Fibroblast of skin of back (primary cell): Measurements from ENCODE around the gene SND1.

Source experiments
- DNase-seq: peaks from one replicate; pipeline ENCODE4 v3.0.0-alpha.2; 2013

SND1 gene

GRCh38 chr7:127807829-127808228 lies 155.8 kb downstream of the SND1 start:
- DNase-seq: no peak

DNA sequence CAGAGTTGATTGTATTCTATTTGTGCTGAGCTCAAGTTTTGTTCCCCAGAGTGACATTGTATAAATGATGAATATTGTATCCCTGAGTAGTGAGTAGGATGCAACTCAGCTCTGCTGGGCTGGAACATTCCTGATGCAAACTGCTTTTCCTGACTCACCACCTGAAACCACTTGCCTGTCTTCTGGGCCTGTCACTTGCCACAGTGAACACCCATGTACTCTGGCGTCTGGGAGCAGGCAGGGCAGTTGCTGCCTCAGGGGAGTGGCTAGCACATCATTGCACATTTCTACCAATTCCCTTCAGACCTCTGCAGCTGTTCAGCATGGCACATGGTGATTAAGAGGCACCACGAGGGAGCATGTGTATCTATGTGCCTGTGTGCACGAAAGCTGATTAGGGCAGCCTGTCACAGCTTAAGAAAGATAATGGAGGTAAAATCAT lies 157.3 kb downstream of the SND1 start:
- peak; percentile 68 for DNase-seq

GRCh38 chr7:127810113-127810512 lies 158.1 kb downstream of the SND1 start:
- no peak for DNase-seq

DNA sequence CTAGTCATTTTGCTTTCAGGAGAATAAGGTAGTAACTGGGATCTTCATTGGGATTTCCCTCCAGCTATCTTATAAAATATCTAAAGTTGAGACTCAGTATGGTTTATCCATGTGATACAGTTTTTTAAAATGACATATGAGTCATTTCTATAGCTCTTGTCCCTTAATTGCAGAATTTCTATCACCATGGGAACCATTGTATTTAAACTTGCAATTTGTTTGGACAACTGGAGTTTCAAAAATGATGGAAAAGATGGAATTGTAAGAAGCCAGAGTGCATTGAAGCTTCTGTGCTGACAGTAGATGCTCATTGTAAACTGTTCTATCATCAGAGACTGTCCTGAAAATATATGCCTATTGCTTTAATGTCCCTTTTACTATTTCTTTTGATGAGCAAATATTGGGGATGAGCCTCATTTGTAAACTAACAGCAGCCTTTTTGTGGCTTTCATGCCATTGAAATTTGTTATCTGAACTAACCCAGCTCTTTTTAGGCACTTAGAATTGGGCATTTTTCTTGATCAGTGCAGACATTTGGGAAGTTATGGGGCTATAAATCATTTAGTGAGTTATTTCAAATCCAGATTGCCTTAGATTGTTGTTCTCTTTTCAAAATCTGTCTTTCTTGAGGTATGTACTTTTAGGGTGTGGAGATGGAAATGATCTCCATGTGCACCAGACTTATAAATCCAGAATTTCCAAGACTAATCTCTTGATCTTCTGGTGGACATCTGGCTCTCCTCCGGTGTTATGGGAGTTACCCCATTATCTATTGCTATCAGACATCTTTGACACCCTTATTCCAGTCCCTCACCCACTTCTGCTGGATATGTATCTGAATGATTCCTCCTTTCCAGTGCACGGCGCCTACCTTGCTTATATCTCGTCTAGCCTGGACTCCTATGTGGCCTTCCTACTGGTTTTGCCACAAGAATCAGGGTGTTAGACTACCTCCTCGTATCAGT lies 159.0 kb downstream of the SND1 start:
- DNase-seq: peak; percentile 58

DNA sequence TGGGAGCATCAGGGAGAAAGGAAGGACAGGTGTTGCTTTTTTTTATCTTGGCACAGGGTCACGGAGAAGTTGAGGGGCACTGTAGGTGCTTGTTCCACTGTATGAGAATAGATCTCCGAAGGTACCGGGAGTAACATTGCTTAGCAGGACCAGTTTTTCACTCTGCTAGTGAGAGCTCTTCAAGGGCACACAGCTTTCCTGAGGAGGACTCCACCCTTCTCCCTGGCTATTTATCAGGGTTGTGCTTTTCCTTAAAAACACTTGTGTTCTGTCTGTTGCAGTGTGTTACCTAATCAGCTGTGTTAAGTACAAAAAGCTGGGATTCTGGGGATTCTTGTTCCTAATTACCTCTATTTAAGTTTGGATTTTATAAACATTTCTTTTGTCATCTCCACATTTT lies 160.5 kb downstream of the SND1 start:
- no peak for DNase-seq

- peak; percentile 17 for DNase-seq
These were observed 162.1 kb downstream of the SND1 start for GRCh38 chr7:127813991-127814541.

DNA sequence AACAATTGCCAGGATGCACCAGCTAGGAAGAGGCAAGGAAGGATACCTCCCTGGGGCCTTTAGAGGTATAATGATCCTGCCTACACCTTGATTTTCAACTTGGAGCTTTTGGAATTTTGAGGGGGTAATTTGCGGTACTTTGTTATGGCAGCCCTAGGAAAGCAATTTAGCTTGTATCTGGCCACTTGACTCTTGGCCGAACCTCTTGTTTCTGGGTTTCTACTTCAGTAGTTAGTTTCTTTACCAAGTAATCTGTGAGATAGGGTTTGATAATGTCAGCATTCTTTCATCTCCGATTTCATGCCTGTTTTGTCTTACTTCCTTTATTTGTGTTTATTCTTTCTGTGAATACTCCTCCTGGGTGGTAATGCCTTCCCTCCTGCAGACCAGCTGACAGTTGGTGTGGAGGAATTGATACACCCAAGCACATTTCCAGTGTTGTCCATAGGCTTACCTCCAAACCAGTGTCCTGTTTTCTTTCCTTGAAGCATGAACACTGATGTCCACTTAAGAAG lies 163.7 kb downstream of the SND1 start:
- no peak for DNase-seq

- DNase-seq: no peak
These were observed 164.6 kb downstream of the SND1 start for GRCh38 chr7:127816354-127817190.

- no peak for DNase-seq
These were observed 165.5 kb downstream of the SND1 start for GRCh38 chr7:127817466-127817865.

DNA sequence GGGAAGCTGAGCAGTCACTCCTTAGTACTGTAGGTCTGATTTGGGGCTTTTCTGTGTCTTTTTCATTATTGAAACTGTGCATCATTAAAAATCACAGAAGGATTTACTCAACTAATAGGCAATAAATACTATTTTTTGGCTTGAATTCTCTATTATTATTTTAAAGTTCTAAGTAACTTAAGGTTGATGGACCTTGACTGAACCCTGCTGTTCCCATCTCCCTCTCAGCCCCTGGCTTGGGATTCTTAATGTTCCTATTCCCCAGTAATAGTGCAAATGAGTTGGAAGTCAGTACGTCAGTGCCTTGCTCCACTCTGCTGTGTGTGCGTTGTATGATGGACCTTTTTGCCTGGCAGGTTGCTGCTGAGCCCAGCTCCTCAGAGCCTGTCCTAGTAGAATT lies 166.3 kb downstream of the SND1 start:
- DNase-seq: no peak

- peak; percentile 58 for DNase-seq
These were observed 168.2 kb downstream of the SND1 start for GRCh38 chr7:127819975-127820731.

DNA sequence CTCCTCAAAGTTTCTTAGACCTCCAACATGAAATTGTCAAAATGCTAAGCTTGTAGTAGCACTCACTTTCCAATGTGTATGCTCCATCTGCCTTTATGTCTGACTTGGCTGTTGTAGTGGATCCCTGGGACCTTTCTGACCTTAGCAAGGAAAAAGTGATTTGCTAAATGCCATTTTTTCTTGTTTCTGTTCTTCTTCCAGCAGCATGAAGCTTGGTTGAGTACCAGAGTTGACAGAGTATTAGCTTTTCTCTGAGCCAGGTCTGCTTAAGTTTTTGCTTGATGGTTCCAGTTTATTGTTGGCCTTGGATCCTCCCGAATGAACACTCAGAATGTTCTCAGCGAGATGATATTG lies 168.7 kb downstream of the SND1 start:
- DNase-seq: no peak

DNA sequence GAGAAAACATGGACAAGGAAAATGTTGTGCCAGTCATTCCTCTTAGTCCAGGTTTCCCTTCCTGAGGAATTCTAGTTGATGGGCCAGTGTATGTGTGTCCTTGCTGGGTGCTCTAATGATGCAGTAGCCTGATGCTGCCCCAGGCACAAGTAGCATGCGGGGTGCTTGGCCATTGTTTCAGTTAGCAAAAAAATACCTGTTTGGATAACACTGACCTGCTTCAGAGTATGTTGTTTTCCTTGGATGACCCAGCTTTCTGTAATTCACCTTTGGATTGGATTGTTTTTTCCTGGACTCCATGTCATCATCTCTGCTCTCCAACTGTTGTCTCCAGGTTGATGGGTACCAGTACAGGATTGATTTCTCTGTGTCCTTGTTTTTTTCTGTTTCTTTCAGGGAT lies 169.2 kb downstream of the SND1 start:
- DNase-seq: no peak

DNA sequence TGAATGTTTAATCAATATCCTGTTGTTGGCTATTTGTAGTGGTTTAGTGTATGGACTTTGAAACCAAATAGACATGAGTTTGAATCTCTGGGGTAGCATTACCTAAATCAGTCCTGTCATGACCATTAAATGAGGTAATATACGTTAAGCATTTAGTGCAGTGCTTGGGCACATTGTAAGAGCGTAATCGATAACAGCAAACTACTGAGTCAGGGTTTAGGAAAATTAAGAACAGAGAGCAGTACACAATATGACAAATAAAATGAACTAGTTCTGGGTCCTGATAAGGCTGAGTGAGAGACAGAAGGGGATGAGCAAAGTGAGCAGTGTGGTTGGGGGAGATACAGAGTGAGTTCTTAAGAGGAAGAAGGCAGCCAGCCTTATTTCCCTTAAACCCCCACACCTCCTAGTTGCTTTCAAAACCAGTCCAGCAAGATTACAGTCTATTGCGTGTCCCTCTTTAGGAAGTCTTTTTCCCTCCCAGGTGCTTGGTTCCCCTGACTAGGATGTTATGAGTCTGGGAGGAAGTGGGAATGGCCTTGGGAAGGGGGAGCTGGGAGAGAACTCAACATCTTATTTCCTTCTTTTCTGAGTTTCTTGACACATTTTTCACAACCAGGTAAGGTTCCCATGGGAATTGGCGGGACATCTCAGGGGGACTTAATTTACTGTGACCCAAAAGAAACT lies 171.0 kb downstream of the SND1 start:
- no peak for DNase-seq

DNA sequence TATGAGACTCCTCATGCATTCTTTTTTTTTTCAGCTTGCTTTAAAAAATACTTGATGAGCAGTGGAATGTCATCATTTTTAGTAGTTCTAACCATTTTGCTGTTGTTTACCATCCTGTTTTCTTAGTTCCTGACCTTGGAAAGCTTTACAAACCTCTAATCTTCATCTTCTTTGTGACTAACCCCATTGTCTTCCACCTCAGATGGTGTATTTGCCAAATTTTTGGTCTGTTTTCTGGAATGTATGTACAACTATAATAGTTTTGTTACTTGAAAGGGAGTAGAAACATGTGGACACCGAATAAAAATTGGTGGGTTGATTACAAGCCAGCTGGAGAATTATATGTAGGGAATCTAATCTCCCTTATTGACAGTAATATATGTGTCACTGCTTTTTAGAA lies 172.7 kb downstream of the SND1 start:
- no peak for DNase-seq

DNA sequence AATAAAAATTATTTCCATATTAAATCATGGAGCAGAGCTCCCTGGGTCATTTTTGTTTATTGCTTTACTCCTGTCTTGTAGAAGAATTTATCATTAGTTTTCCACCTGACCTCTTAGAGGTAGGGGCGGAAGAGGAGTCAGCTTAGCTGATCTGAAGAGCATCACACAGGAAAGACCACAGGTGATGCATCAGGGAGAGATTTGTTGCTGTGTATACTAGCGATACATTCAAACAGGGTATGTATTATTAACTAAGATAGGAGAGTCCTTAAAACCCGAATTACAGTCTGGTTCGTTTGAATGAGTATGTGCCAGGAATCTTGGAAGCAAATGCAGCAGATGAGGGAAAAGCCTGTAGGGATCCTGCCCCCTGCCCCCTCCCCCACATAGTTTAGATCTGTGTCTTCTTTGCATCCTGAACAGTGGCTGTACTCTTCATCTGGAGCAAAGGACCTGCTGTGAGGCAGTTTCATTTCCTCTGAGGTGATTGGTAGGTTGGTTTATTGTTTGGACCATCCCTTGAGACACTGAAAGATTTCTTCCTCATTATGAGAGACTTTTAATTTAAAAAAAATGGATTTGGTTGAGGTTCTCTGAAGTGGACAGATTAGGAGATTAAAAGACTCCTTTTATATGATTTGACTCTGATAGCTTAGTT lies 177.0 kb downstream of the SND1 start:
- no peak for DNase-seq

- DNase-seq: no peak
These were observed 179.6 kb downstream of the SND1 start for GRCh38 chr7:127831318-127832219.

GRCh38 chr7:127832592-127832991 lies 180.6 kb downstream of the SND1 start:
- no peak for DNase-seq

GRCh38 chr7:127833641-127834040 lies 181.6 kb downstream of the SND1 start:
- no peak for DNase-seq

DNA sequence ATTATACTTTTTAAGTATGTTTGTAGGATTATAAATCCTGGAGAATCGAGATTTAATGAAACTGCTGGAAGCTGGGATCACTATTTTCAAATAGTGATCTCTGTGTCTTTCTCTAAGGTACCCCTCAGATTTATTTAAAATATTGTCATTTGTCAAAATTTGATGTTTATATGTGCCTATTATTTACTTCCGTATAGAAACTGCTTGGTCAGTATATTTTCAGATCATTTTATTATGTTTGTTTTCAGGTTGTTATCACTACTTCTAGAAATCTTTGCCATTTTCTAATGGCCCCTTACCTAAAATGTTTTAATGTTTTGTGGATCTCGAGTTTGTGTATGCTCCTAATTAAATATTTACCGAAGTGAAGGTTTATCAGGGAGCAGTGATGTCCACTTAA lies 183.7 kb downstream of the SND1 start:
- DNase-seq: no peak
